ENCODE measurements around the gene PLEKHG4.

Gene PLEKHG4

DNA sequence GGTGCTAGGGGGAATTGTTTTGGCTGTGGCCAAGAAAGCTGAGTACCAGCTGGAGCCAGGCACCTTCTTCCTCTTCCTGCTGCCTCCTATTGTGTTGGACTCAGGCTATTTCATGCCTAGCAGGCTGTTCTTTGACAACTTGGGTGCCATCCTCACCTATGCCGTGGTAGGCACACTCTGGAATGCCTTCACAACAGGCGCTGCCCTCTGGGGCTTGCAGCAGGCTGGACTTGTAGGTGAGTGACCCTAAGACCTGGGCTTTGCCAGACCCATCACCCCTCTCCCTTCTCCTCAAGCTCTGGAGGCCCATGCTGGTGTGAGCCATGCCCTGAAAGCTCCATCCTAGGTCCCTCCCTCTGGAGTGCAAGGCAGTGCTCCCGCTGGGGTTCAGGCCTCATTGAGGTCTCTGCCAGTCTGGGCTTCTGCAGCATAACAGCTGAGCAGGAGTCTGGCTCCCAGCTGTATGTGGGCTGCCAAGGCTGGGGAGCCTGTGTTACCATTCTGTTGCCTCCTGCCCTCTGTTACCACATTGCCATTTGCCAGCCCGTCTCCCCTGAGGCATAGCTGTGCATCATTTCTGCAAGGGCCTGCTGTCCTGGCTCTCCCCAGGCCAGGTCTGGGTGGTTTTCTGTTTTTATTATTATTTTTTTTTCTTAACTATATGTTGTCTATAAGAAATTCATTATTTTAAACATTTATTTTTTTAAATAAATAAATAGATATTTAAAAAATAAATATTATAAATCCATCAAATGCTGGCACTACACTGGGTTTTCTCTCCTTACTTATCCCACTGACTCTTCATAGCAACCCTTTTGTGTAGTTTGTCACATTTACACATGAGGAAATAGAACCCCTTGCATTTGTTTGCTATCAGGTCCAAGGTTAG is 26.5 kb upstream of the PLEKHG4 start:
- no peak for DNase-seq
- in situ Hi-C loops (cut with HindIII; ENCODE audit: low pct_ligation_motif_present, low sequenced_read_pairs) = no loop called here
- H3K27me3 ChIP-seq (replicated peaks) = no peaks in the 10 kb centered on the region
- H3K4me3 ChIP-seq (ENCODE audit: low read depth, low read length) = no peak overlapping the region
- H3K27ac ChIP-seq = no peak overlapping the region
- TF ChIP-seq, protein P1, sequence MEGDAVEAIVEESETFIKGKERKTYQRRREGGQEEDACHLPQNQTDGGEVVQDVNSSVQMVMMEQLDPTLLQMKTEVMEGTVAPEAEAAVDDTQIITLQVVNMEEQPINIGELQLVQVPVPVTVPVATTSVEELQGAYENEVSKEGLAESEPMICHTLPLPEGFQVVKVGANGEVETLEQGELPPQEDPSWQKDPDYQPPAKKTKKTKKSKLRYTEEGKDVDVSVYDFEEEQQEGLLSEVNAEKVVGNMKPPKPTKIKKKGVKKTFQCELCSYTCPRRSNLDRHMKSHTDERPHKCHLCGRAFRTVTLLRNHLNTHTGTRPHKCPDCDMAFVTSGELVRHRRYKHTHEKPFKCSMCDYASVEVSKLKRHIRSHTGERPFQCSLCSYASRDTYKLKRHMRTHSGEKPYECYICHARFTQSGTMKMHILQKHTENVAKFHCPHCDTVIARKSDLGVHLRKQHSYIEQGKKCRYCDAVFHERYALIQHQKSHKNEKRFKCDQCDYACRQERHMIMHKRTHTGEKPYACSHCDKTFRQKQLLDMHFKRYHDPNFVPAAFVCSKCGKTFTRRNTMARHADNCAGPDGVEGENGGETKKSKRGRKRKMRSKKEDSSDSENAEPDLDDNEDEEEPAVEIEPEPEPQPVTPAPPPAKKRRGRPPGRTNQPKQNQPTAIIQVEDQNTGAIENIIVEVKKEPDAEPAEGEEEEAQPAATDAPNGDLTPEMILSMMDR (IDR thresholded peaks at IDR 0.05; ENCODE audit: low read depth, low read length, missing control alignments) = no peak
- H3K36me3 ChIP-seq (replicated peaks) = no peaks in the 10 kb centered on the region

DNA sequence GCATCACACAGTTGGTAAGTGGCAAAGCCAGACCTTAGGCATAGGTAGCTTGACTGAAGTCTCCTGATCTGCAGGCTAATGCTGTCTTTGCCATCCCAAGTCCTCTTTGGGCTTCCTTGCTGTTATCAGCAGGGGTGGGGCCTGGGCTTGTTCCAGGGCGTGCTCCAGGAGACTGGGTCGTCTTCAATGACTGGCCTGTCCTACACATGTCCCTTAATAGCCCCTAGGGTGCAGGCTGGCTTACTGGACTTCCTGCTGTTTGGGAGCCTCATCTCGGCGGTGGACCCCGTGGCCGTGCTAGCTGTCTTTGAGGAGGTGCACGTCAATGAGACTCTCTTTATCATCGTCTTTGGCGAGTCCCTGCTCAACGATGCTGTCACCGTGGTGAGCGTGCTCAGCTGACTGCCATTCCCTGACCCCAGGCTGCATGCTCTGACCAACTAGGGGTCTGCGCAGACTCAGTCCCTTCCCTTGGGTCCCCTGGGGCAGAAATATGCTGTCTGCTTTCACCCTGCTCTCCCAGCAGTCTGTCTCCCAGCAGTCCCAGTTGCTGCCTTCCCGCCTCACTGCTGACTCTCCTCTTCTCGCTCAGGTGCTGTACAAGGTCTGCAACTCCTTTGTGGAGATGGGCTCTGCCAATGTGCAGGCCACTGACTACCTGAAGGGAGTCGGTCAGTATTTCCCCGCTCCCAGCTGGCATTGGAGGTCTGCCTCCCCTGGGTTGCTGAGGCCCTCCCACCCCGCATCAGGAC is 24.4 kb upstream of the PLEKHG4 start:
- in situ Hi-C loops (cut with HindIII; ENCODE audit: low pct_ligation_motif_present, low sequenced_read_pairs) = no loop called here
- Histone ChIP-seq H3K27me3 (replicated peaks) (no peaks in the 10 kb centered on the region), H3K36me3 (replicated peaks) (no peaks in the 10 kb centered on the region), H3K27ac (no peak overlapping the region), H3K4me3 (ENCODE audit: low read depth, low read length) (no peak overlapping the region)
- DNase-seq = no peak
- TF ChIP-seq, protein P1 (IDR thresholded peaks at IDR 0.05; ENCODE audit: low read depth, low read length, missing control alignments) = no peak

DNA sequence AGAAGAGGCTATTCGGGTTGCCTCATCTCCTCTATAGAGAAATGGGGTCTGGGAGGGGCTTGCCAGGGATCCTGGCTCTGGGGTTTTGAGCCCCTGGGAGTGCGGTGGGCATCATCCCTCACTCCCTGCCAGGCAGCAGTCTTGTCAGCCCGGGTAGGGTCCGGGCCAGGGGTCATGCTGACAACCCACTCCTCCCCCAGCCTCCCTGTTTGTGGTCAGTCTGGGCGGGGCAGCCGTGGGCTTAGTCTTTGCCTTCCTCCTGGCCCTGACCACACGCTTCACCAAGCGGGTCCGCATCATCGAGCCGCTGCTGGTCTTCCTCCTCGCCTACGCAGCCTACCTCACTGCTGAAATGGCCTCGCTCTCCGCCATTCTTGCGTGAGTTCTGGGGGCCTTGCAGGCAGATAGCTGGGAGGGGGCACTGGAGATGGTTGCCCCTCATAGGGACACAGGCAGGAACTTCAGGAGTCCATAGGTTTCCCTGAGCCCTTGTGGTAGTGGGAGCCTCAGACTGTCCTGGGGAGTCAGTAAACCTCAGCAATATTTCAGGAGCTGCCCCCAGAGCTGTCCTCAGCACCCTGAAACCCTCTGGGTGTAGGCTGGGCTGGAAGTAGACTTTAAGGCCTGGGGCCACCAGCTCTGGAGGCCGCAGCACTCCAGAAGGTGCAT is 23.6 kb upstream of the PLEKHG4 start:
- Histone ChIP-seq H3K36me3 (replicated peaks) (no peaks in the 10 kb centered on the region), H3K27ac (no peak overlapping the region), H3K4me3 (ENCODE audit: low read depth, low read length) (no peak overlapping the region), H3K27me3 (replicated peaks) (no peaks in the 10 kb centered on the region)
- TF ChIP-seq, protein P1 (IDR thresholded peaks at IDR 0.05; ENCODE audit: low read depth, low read length, missing control alignments) = no peak
- no peak for DNase-seq
- in situ Hi-C loops (cut with HindIII; ENCODE audit: low pct_ligation_motif_present, low sequenced_read_pairs) = no loop called here

DNA sequence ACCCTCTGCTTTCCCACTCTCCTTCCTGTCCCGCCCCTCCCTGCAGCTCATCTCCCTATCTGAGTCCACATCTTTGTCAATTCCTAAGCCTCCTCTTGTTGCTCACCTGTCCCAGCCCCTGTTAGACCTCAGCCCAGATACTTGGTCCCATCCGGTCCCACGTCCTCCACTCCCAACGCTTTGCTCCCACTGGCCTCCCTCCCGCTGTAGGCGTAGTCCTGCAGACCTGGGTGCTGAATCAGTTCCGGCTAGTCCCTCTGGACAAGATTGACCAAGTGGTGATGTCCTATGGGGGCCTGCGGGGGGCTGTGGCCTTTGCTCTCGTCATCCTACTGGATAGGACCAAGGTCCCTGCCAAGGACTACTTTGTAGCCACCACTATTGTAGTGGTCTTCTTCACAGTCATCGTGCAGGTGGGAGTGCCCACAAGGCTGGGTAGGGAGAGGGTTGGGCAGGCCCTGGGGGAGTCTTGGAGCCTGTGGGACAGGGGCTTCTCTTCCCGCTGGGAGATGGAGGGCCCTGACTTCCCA is 22.6 kb upstream of the PLEKHG4 start:
- Histone ChIP-seq H3K27ac (no peak overlapping the region), H3K36me3 (replicated peaks) (no peaks in the 10 kb centered on the region), H3K4me3 (ENCODE audit: low read depth, low read length) (no peak overlapping the region), H3K27me3 (replicated peaks) (no peaks in the 10 kb centered on the region)
- TF ChIP-seq, protein P1 (IDR thresholded peaks at IDR 0.05; ENCODE audit: low read depth, low read length, missing control alignments) = no peak
- in situ Hi-C loops (cut with HindIII; ENCODE audit: low pct_ligation_motif_present, low sequenced_read_pairs) = no loop called here
- DNase-seq = no peak

DNA sequence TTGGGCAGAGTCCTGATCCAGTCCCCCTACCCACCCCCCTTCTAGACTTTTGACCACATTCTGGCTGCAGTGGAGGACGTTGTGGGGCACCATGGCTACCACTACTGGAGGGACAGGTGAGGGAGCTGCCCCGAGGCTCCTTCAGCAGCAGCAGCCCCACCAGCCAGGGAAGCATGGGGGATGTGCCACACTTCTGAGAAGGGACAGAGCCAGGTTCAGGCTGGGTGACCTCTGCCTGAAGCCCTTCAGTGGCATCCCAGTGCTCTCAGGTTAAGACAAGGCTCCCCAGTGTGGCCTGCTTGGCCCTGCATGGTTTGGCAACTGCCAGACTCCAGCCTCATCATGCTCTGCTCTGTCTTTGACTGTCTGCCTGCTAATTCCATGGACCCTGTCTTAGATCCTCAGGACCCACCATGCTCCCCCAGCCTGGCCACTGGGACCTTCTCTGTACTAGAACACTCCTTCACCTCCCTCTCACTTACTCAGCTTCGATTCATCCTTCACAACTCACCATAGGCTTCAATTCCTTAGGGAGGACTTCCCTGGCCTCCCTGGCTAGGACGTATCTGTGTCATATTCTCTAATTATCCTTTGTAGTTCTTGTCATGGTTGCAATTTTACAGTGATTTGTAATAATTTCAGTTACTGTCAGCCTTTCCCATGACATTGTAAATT is 21.7 kb upstream of the PLEKHG4 start:
- no peaks in the 10 kb centered on the region for H3K27me3 ChIP-seq (replicated peaks)
- H3K4me3 ChIP-seq (ENCODE audit: low read depth, low read length) = no peak overlapping the region
- in situ Hi-C loops (cut with HindIII; ENCODE audit: low pct_ligation_motif_present, low sequenced_read_pairs) = no loop called here
- H3K27ac ChIP-seq = no peak overlapping the region
- TF ChIP-seq, protein P1 (IDR thresholded peaks at IDR 0.05; ENCODE audit: low read depth, low read length, missing control alignments) = no peak
- no peaks in the 10 kb centered on the region for H3K36me3 ChIP-seq (replicated peaks)
- no peak for DNase-seq

Data from brain microvascular endothelial cell (primary cell).